HG03342 (cell line): ENCODE data around the gene ZNF609.
"Not testable (repeated sequence)": the region's sequence is repeated elsewhere in the genome, so short reads cannot be mapped to it uniquely, and the experiment has no call there.

Experiments used
- ATAC-seq: cut with Tn5 transposase; IDR thresholded peaks from one replicate; pipeline ENCODE4 v1.9.1; 2021; ENCODE audit warnings: mild to moderate bottlenecking, moderate library complexity; ENCODE audit not compliant: unreplicated experiment

Gene ZNF609

GRCh38 chr15:64617727-64618126 is 157.3 kb downstream of the ZNF609 start:
- no peak for ATAC-seq

- ATAC-seq: no peak
Observed at GRCh38 chr15:64618138-64618537, 157.8 kb downstream of the ZNF609 start.

- no peak for ATAC-seq
Observed at GRCh38 chr15:64618540-64618939, 158.2 kb downstream of the ZNF609 start.

GRCh38 chr15:64619880-64620839 is 159.8 kb downstream of the ZNF609 start:
- ATAC-seq: no peak

GRCh38 chr15:64621056-64621455 is 160.7 kb downstream of the ZNF609 start:
- ATAC-seq: no peak

- peak; percentile 68 for ATAC-seq
Observed at GRCh38 chr15:64622410-64623260, 162.3 kb downstream of the ZNF609 start.

GRCh38 chr15:64623347-64623996 is 163.1 kb downstream of the ZNF609 start:
- peak; percentile 27 for ATAC-seq

- no peak for ATAC-seq
Observed at GRCh38 chr15:64624242-64624641, 163.9 kb downstream of the ZNF609 start.

GRCh38 chr15:64629063-64629462 is 168.7 kb downstream of the ZNF609 start:
- ATAC-seq: no peak

- no peak for ATAC-seq
Observed at GRCh38 chr15:64630396-64631107, 170.2 kb downstream of the ZNF609 start.

GRCh38 chr15:64632639-64633038 is 172.3 kb downstream of the ZNF609 start:
- not testable (repeated sequence) for ATAC-seq

GRCh38 chr15:64633332-64633731 is 173.0 kb downstream of the ZNF609 start:
- ATAC-seq: no peak

- ATAC-seq: peak; percentile 67
Observed at GRCh38 chr15:64634027-64634426, 173.6 kb downstream of the ZNF609 start.

- ATAC-seq: peak; percentile 60
Observed at GRCh38 chr15:64634576-64635498, 174.5 kb downstream of the ZNF609 start.

- peak; percentile 6 for ATAC-seq
Observed at GRCh38 chr15:64635499-64636495, 175.4 kb downstream of the ZNF609 start.

GRCh38 chr15:64636556-64636955 is 176.2 kb downstream of the ZNF609 start:
- no peak for ATAC-seq

GRCh38 chr15:64637412-64637811 is 177.0 kb downstream of the ZNF609 start:
- ATAC-seq: no peak

GRCh38 chr15:64639744-64640143 is 179.4 kb downstream of the ZNF609 start:
- ATAC-seq: not testable (repeated sequence)
